Left ventricle myocardium superior (tissue), 1 donor: Measurements from ENCODE around the gene CERS1. TPM values are rescaled to one million over a fixed set of nuclear protein-coding genes. Genes with fewer than 3 reads are reported as not detected.

Experiments
- ATAC-seq: fragments of 200-7000 bp; cut with Tn5 transposase; one replicate; pipeline ENCODE4 v1.9.1; 2020; ENCODE audit warnings: mild to moderate bottlenecking, moderate library complexity
- DNase-seq: peaks from one replicate; pipeline ENCODE4 v3.0.0-alpha.2; 2020
- intact Hi-C: fragments of 100-400 bp; cut with micrococcal nuclease; formaldehyde crosslinking; loops from one replicate; pipeline ENCODE4 v1.11.0; 2022
- total RNA-seq: library from RNA; stranded (reverse); fragmentation: NEBNext Ultra II Directional; extraction: Animal tissue kit (Norgen Biotek cat#: 25700); gene quantifications from one replicate; pipeline ENCODE4 v1.2.1, GENCODE V29; 2021
- donor health status: DM: no; HTN: yes; CAD: no; lungs with severe emphysema.

Gene CERS1
- total RNA-seq, 1 donor from 2014 or later, result 0.42 TPM

GRCh38 chr19:18900700-18901481, 4.9 kb upstream of the CERS1 start:
- intact Hi-C loops, result no loop called here
- ATAC-seq, result no peak

GRCh38 chr19:18899624-18900560, 3.9 kb upstream of the CERS1 start:
- intact Hi-C loops, result no loop called here
- ATAC-seq (no peak), DNase-seq (no peak)

More at GRCh38 chr19:18900700-18901481, 4.9 kb upstream of the CERS1 start:
- DNase-seq, result no peak

- ATAC-seq (no peak), DNase-seq (no peak)
- intact Hi-C loops, result no loop called here
Observed at GRCh38 chr19:18898607-18899408, 2.9 kb upstream of the CERS1 start.

- intact Hi-C loops, result no loop called here
- no peak for ATAC-seq
- no peak for DNase-seq
Observed at GRCh38 chr19:18898081-18898606, 2.2 kb upstream of the CERS1 start.

GRCh38 chr19:18897094-18898029, 1.4 kb upstream of the CERS1 start:
- no peak for ATAC-seq
- DNase-seq, result no peak
- intact Hi-C loops, result no loop called here

GRCh38 chr19:18896421-18896841, 473 bp upstream of the CERS1 start:
- ATAC-seq, result no peak
- intact Hi-C loops, result no loop called here

GRCh38 chr19:18895038-18895823, 727 bp downstream of the CERS1 start:
- intact Hi-C loops, result no loop called here
- DNase-seq (peak; percentile 56), ATAC-seq (peak; percentile 64)

More at GRCh38 chr19:18896421-18896841, 473 bp upstream of the CERS1 start:
- no peak for DNase-seq

- intact Hi-C loops, result no loop called here
- peak; percentile 36 for ATAC-seq
- DNase-seq, result no peak
Observed at GRCh38 chr19:18894254-18895037, 1.5 kb downstream of the CERS1 start.

GRCh38 chr19:18893587-18894253, 2.2 kb downstream of the CERS1 start:
- ATAC-seq (peak; percentile 12), DNase-seq (no peak)
- intact Hi-C loops, result no loop called here

GRCh38 chr19:18889949-18890745, 5.8 kb downstream of the CERS1 start:
- ATAC-seq (no peak), DNase-seq (no peak)
- intact Hi-C loops, result no loop called here

- intact Hi-C loops, result no loop called here
- no peak for DNase-seq
- no peak for ATAC-seq
Observed at GRCh38 chr19:18886972-18887371, 9.0 kb downstream of the CERS1 start.

- ATAC-seq, result no peak
- DNase-seq, result no peak
- intact Hi-C loops, result no loop called here
Observed at GRCh38 chr19:18883526-18884304, 12.2 kb downstream of the CERS1 start.

GRCh38 chr19:18881491-18881890, 14.5 kb downstream of the CERS1 start:
- ATAC-seq (no peak), DNase-seq (no peak)
- intact Hi-C loops, result no loop called here

- DNase-seq (no peak), ATAC-seq (peak; percentile 22)
- intact Hi-C loops, result no loop called here
Observed at GRCh38 chr19:18879579-18880373, 16.2 kb downstream of the CERS1 start.
